Mesenchymal stem cell (in vitro differentiated cells and primary cell): ENCODE measurements around the gene MRPL3. TPM values are rescaled to one million over a fixed set of nuclear protein-coding genes. Genes with fewer than 3 reads are reported as not detected.

Source experiments
- DNase-seq: peaks from one replicate; pipeline ENCODE4 v3.0.0-alpha.2; 2013
- H2AFZ ChIP-seq: one replicate; pipeline ENCODE4 v1.6.1; 2013; ENCODE audit warnings: low read depth, mild to moderate bottlenecking, control low read depth, inconsistent platforms, low read length, moderate library complexity
- H2AK5ac ChIP-seq: 2 replicates; pipeline ENCODE4 v1.6.1; 2013; ENCODE audit warnings: low read length, moderate library complexity, mild to moderate bottlenecking, inconsistent platforms; ENCODE audit not compliant: severe bottlenecking
- H2BK120ac ChIP-seq: one replicate; pipeline ENCODE4 v1.6.1; 2013; ENCODE audit warnings: low read depth, mild to moderate bottlenecking, inconsistent platforms, low read length, moderate library complexity
- H2BK12ac ChIP-seq, 2 experiments: one replicate each; pipeline ENCODE4 v1.6.1; 2013; ENCODE audit warnings: inconsistent platforms in 2 of 2, low read length in 2 of 2, mild to moderate bottlenecking in 2 of 2, moderate library complexity in 2 of 2, control low read depth in 1 of 2
- H2BK15ac ChIP-seq: one replicate; pipeline ENCODE4 v1.6.1; 2013; ENCODE audit warnings: mild to moderate bottlenecking, low read depth, inconsistent platforms; ENCODE audit not compliant: poor library complexity, severe bottlenecking
- H2BK5ac ChIP-seq: 2 replicates; pipeline ENCODE4 v1.6.1; 2013; ENCODE audit warnings: low read depth, mild to moderate bottlenecking, low read length, control low read depth, inconsistent platforms; ENCODE audit not compliant: poor library complexity, severe bottlenecking
- H3K14ac ChIP-seq, 2 experiments: one replicate each; pipeline ENCODE4 v1.6.1; 2013; ENCODE audit warnings: inconsistent platforms in 2 of 2, low read length in 2 of 2, control low read depth in 1 of 2, mild to moderate bottlenecking in 1 of 2, moderate library complexity in 1 of 2
- H3K18ac ChIP-seq, 2 experiments: one replicate each; pipeline ENCODE4 v1.6.1; 2013; ENCODE audit warnings: inconsistent platforms in 2 of 2, low read length in 2 of 2, control low read depth in 1 of 2, low read depth in 1 of 2, mild to moderate bottlenecking in 1 of 2
- H3K23ac ChIP-seq, 2 experiments: one replicate each; pipeline ENCODE4 v1.6.1; 2013; ENCODE audit warnings: inconsistent platforms in 2 of 2, low read length in 2 of 2, mild to moderate bottlenecking in 2 of 2, moderate library complexity in 2 of 2, control low read depth in 1 of 2
- H3K27ac ChIP-seq: 2 replicates; pipeline ENCODE4 v1.5.1; 2013; ENCODE audit warnings: mild to moderate bottlenecking, moderate library complexity, low read length, control low read depth, inconsistent platforms; ENCODE audit not compliant: poor library complexity, severe bottlenecking
- H3K27me3 ChIP-seq, 2 experiments: 2 replicates each; pipeline versions ENCODE4 v1.6.1 to v1.7.0; 2013; ENCODE audit warnings: low read length in 2 of 2, mild to moderate bottlenecking in 2 of 2, moderate library complexity in 2 of 2, control low read depth in 1 of 2, inconsistent platforms in 1 of 2; ENCODE audit not compliant: control insufficient read depth in 1 of 2, insufficient read depth in 1 of 2
- H3K36me3 ChIP-seq, 2 experiments: 2 replicates each; pipeline versions ENCODE4 v1.6.1 to v1.7.0; 2013; ENCODE audit warnings: low read length in 2 of 2, control low read depth in 1 of 2, inconsistent platforms in 1 of 2, low read depth in 1 of 2, mild to moderate bottlenecking in 1 of 2; ENCODE audit not compliant: insufficient read depth in 2 of 2, control insufficient read depth in 1 of 2
- H3K4ac ChIP-seq, 2 experiments: one replicate each; pipeline ENCODE4 v1.6.1; 2013; ENCODE audit warnings: inconsistent platforms in 2 of 2, low read length in 2 of 2, mild to moderate bottlenecking in 2 of 2, moderate library complexity in 2 of 2, control low read depth in 1 of 2, low read depth in 1 of 2
- H3K4me1 ChIP-seq: 2 replicates; pipeline ENCODE4 v1.6.1; 2013; ENCODE audit warnings: low read depth, low read length, control low read depth; ENCODE audit not compliant: control insufficient read depth, insufficient read depth
- H3K4me2 ChIP-seq: 2 replicates; pipeline ENCODE4 v1.6.1; 2013; ENCODE audit warnings: low read length, mild to moderate bottlenecking, inconsistent platforms; ENCODE audit not compliant: poor library complexity, severe bottlenecking
- H3K4me3 ChIP-seq, 2 experiments: 2 replicates each; pipeline versions ENCODE4 v1.5.1 to v1.7.0; 2013; ENCODE audit warnings: low read length in 2 of 2, mild to moderate bottlenecking in 2 of 2, control low read depth in 1 of 2, low read depth in 1 of 2; ENCODE audit not compliant: insufficient read depth in 1 of 2
- H3K79me1 ChIP-seq: replicated peaks from 2 replicates; pipeline ENCODE4 v1.6.1; 2013; ENCODE audit warnings: mild to moderate bottlenecking, control low read depth, low read length, inconsistent platforms; ENCODE audit not compliant: poor library complexity, severe bottlenecking
- H3K9ac ChIP-seq: 2 replicates; pipeline ENCODE4 v1.7.0; 2013; ENCODE audit warnings: mild to moderate bottlenecking, low read length, moderate library complexity
- H3K9me3 ChIP-seq: 2 replicates; pipeline ENCODE4 v1.7.0; 2013; ENCODE audit warnings: mild to moderate bottlenecking, low read length; ENCODE audit not compliant: control insufficient read depth
- H4K8ac ChIP-seq: one replicate; pipeline ENCODE4 v1.6.1; 2013; ENCODE audit warnings: inconsistent platforms, mild to moderate bottlenecking, low read length, moderate library complexity
- H4K91ac ChIP-seq: one replicate; pipeline ENCODE4 v1.6.1; 2013; ENCODE audit warnings: mild to moderate bottlenecking, low read length, inconsistent platforms
- WGBS: methylation state at CpG from one replicate; pipeline ENCODE4 v1.1.7; 2013; ENCODE audit warnings: mixed read lengths; 5-methylcytosine and 5-hydroxymethylcytosine counted together
- polyA plus RNA-seq, 2 experiments: library from polyadenylated mRNA; stranded (reverse); fragments of 200-250 nt; gene quantifications; one replicate each; pipeline ENCODE4 v1.2.3, GENCODE V29; 2013

The MRPL3 gene
- polyA plus RNA-seq (2013, experiment 1 of 2) = 75.7 TPM
- polyA plus RNA-seq (2013, experiment 2 of 2) = 77.5 TPM

DNA sequence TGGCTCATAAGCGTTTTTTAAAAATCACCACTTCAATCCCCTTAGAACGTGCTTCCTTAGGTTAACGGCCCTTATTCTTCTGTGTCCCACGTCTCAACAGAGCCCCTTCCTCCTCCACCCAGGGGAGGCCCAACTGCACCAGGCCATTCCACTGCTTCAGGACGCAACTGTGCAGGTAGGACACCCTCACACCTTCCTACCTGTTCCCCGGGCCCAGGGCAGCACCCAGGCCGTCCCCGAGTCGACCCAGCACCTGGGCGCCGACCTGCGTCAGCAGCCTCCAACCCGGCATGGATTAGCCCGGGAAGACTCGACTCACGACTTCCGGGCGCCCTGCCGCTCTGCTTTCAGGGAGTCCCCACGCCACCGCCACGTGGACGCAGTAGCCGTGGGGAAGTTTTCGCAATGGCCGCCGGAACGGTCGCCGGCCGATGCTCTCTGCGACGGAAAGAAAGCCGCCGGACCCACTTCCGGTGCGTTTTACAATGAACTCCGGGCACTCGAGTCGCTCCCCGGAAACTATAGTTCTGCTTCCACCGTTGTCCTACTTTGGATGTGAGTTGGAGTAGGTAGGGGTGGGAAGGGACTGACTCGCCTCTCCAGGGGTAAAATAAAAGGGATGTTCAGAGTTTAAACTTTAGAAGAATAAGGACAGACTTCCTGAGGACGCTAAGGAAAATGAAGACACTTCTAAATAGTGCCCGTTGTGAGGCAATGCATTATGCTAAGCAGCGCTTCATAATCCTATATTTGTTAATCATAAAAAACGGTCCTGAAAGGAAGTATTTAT is at the start of gene MRPL3:
MRPL3 (minus strand) TSS at position 442 of the 790 bp plus-strand sequence; CDS start at position 292, 150 bp downstream.
- H3K4me3 ChIP-seq = peak within 1 kb of the TSS; percentile 81 to 98
- H3K27ac ChIP-seq = peak within 1 kb of the TSS; percentile 6
- H3K14ac ChIP-seq = peak within 1 kb of the TSS in 1 of 2 experiments; percentile 91
- DNase-seq = peak; percentile 93
- no peak within 1 kb of the TSS for H3K23ac ChIP-seq
- H3K36me3 ChIP-seq = peaks cover 0 to 31% of the 10 kb centered on the region in 2 experiments
- peak within 1 kb of the TSS; percentile 61 for H3K4me2 ChIP-seq
- peaks cover 8% of the 10 kb centered on the region for H3K79me1 ChIP-seq
- peak within 1 kb of the TSS; percentile 81 for H4K91ac ChIP-seq
- peak within 1 kb of the TSS; percentile 99 for H2AFZ ChIP-seq
- H3K18ac ChIP-seq = peak within 1 kb of the TSS; percentile 47 to 88
- H4K8ac ChIP-seq = peak within 1 kb of the TSS; percentile 86
- H2BK5ac ChIP-seq = peak within 1 kb of the TSS; percentile 57
- peaks cover 0 to 4% of the 10 kb centered on the region in 2 experiments for H3K27me3 ChIP-seq
- peak within 1 kb of the TSS; percentile 98 for H3K9ac ChIP-seq
- peak within 1 kb of the TSS in 1 of 2 experiments; percentile 15 for H2BK12ac ChIP-seq
- no peak within 1 kb of the TSS for H2BK15ac ChIP-seq
- H3K9me3 ChIP-seq = no peaks in the 10 kb centered on the region
- no peak within 1 kb of the TSS for H2AK5ac ChIP-seq
- H3K4ac ChIP-seq = peak within 1 kb of the TSS; percentile 84 to 92
- WGBS = 2% methylated on average over 45 of the region's 47 CpGs
- H3K4me1 ChIP-seq = no peaks in the 10 kb centered on the region
- H2BK120ac ChIP-seq = no peak within 1 kb of the TSS

DNA sequence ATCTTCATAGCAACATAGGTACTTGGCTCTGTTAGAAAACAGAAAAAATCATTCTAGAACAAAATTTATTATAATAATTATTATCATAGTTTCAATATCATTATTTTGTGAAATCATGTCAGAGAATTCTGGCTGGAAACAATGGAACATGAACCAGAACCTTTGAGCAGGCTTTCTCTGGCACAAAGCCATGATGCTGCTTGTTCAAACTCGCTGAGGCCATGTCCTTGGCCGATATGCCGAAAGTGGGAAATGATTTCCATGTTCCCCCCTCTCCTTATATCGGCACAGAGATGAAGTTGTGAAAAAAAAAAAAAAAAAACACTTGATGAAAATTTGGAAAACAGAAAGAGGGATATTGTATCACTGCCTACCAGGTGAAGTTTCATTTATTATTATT is 49.0 kb upstream of the MRPL3 start:
- Histone ChIP-seq H2BK12ac (no peak overlapping the region), H2BK15ac (no peak overlapping the region)
- WGBS = 100% methylated on average over 2 of the region's 4 CpGs

DNA sequence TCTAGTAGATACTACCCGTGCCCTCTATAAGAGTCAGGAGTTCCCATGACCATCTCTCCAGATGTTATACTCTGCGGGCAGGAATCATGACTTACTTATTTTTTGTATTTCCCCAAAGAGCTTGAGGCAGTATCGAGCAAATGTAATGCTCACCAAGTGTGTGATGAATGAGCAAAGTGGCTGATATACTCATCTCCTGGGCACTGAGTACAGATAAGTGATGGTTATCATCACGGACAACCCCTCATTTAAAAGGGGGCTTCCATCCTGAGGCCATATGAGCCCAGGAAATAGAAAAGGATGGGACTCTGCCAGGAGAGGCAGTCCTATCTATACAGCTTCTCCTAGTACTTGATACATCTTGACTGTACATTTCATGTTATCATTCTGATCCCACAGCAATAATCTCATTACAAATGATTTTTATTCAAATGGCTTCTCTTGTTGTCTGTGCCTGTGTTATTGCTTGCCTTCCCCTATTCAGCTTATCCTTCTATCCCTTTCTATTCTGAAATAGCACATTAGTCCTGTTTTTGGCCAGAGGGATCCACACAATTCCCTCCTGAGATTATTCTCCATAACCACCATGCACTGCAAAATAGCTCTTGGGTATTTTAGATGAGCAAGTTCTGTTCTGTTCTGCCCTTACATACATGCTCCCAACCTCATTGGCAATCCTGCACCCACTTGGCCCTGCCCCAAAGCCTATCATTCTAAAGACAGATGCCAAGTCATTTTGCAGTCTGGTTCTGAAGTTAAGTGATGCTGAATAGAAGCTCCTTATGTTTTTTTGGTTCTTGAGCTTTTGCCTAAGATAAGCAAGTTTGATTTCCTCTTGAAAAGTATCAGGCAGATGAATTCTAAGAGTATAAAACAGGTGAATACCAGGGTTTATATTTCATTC is 48.0 kb upstream of the MRPL3 start:
- Histone ChIP-seq H3K4me2 (no peak overlapping the region), H3K27ac (no peak overlapping the region), H4K8ac (no peak overlapping the region), H2BK15ac (no peak overlapping the region), H3K79me1 (no peaks in the 10 kb centered on the region), H3K4me1 (no peaks in the 10 kb centered on the region), H2AK5ac (no peak overlapping the region), H2AFZ (no peak overlapping the region), H3K36me3 (no peaks in the 10 kb centered on the region), H3K4ac (no peak overlapping the region), H3K9me3 (no peaks in the 10 kb centered on the region), H2BK120ac (no peak overlapping the region), H4K91ac (no peak overlapping the region), H3K9ac (no peak overlapping the region), H2BK12ac (no peak overlapping the region), H2BK5ac (no peak overlapping the region), H3K14ac (no peak overlapping the region), H3K23ac (no peak overlapping the region), H3K27me3 (no peaks in the 10 kb centered on the region), H3K18ac (no peak overlapping the region), H3K4me3 (no peak overlapping the region)
- WGBS = 86% methylated on average over 4 of the region's 4 CpGs
- no peak for DNase-seq

More for the DNA sequence above, 49.0 kb upstream of the MRPL3 start:
- H2AFZ ChIP-seq = no peak overlapping the region
- no peak overlapping the region for H2BK5ac ChIP-seq
- H3K4ac ChIP-seq = no peak overlapping the region
- no peak overlapping the region for H3K23ac ChIP-seq
- H3K4me1 ChIP-seq = no peaks in the 10 kb centered on the region
- no peaks in the 10 kb centered on the region for H3K79me1 ChIP-seq
- no peak for DNase-seq
- H3K18ac ChIP-seq = no peak overlapping the region
- H3K4me3 ChIP-seq = no peak overlapping the region
- no peaks in the 10 kb centered on the region for H3K9me3 ChIP-seq
- H2BK120ac ChIP-seq = no peak overlapping the region
- no peak overlapping the region for H2AK5ac ChIP-seq
- no peaks in the 10 kb centered on the region for H3K27me3 ChIP-seq
- H4K8ac ChIP-seq = no peak overlapping the region
- H4K91ac ChIP-seq = no peak overlapping the region
- H3K27ac ChIP-seq = no peak overlapping the region
- no peak overlapping the region for H3K9ac ChIP-seq
- no peak overlapping the region for H3K4me2 ChIP-seq
- H3K36me3 ChIP-seq = no peaks in the 10 kb centered on the region
- H3K14ac ChIP-seq = no peak overlapping the region

DNA sequence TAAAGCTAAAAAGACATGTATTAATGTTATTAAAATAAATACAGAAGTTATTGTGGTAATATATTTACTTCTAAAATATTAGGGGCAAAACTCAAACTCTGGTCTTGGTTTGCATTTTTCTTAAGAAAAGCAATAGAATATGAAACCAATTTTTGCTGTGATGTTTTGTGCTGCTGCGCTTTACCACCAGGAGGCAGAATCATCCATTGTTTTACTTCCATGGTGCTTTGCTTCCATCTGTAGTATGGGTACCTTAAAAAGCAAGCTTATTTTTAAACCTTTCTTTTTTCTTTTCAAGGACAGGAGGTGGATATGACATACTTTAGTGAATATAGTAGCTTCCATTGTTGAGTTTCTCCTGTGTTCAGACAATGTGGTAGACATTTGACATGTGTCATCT is 46.6 kb upstream of the MRPL3 start:
- Histone ChIP-seq H3K36me3 (no peaks in the 10 kb centered on the region), H2BK12ac (no peak overlapping the region), H3K18ac (no peak overlapping the region), H2AK5ac (no peak overlapping the region), H3K4me3 (no peak overlapping the region), H3K27ac (no peak overlapping the region), H2BK5ac (no peak overlapping the region), H4K91ac (no peak overlapping the region), H2BK15ac (no peak overlapping the region), H3K4me2 (no peak overlapping the region), H3K14ac (no peak overlapping the region), H4K8ac (no peak overlapping the region), H3K79me1 (no peaks in the 10 kb centered on the region), H3K23ac (no peak overlapping the region), H2AFZ (no peak overlapping the region), H3K9ac (no peak overlapping the region), H3K27me3 (no peaks in the 10 kb centered on the region), H3K9me3 (no peaks in the 10 kb centered on the region), H3K4me1 (no peaks in the 10 kb centered on the region), H2BK120ac (no peak overlapping the region), H3K4ac (no peak overlapping the region)
- DNase-seq = no peak
- WGBS = no CpG with 5 or more reads among the region's 1 CpG
